ENCODE measurements around the gene GMPPB. TPM values are rescaled to one million over a fixed set of nuclear protein-coding genes. Genes with fewer than 3 reads are reported as not detected.

Gene GMPPB
- polyA plus RNA-seq, 4 donors = 12.8 to 19.4 (median 14.1) TPM

GRCh38 chr3:49673715-49674496, 49.8 kb downstream of the GMPPB start, which contains the start of gene APEH:
APEH (plus strand) TSS chr3:49674351; CDS start chr3:49674402, 51 bp downstream.
- peak; percentile 87 to 92 (median 90) for DNase-seq (ENCODE audit: low read depth in 4 of 4, low spot score in 3 of 4)

GRCh38 chr3:49673121-49673714, 50.5 kb downstream of the GMPPB start:
- no peak for DNase-seq (ENCODE audit: low read depth in 4 of 4, low spot score in 3 of 4)

- DNase-seq (ENCODE audit: low read depth in 4 of 4, low spot score in 3 of 4) = peak in 2 of 4 donors; percentile 58 to 62
Measured at GRCh38 chr3:49671291-49672288, 52.2 kb downstream of the GMPPB start.

- no peak for DNase-seq (ENCODE audit: low read depth in 4 of 4, low spot score in 3 of 4)
Measured at GRCh38 chr3:49670940-49671290, 52.8 kb downstream of the GMPPB start.

Other genes starting within 250 kb of the GMPPB start
- gene BSN, start 169.5 kb downstream of the GMPPB start, polyA plus RNA-seq (ENCODE audit: insufficient read length in 4 of 4) = 1 to 10 TPM in 3 of 4 donors, under 1 TPM in 1; 0.82 to 1.6 (median 1.1) TPM
- 100 to 1,000 TPM in 3 of 4 donors, 10 to 100 TPM in 1; 76.0 to 158 (median 140) TPM for gene APEH, start 49.6 kb downstream of the GMPPB start, polyA plus RNA-seq (ENCODE audit: insufficient read length in 4 of 4)
- gene MST1, start 34.5 kb downstream of the GMPPB start, polyA plus RNA-seq (ENCODE audit: insufficient read length in 4 of 4) = 100 to 1,000 TPM in 2 of 4 donors, 10 to 100 TPM in 2; 33.6 to 347 (median 113) TPM
- gene RNF123, start 34.4 kb downstream of the GMPPB start, polyA plus RNA-seq (ENCODE audit: insufficient read length in 4 of 4) = 10 to 100 TPM; 31.1 to 38.6 (median 34.9) TPM
- 1 to 10 TPM in 3 of 4 donors, under 1 TPM in 1; 0.83 to 1.7 (median 1.3) TPM for gene AMIGO3, start 4.3 kb downstream of the GMPPB start, polyA plus RNA-seq (ENCODE audit: insufficient read length in 4 of 4)
- 10 to 100 TPM; 50.3 to 55.6 (median 51.6) TPM for gene IP6K1, start 62.6 kb upstream of the GMPPB start, polyA plus RNA-seq (ENCODE audit: insufficient read length in 4 of 4)
- gene CDHR4, start 75.9 kb upstream of the GMPPB start, polyA plus RNA-seq (ENCODE audit: insufficient read length in 4 of 4) = under 1 TPM in 1 of 4 donors, not detected in 3; 0.12 TPM
- 10 to 100 TPM in 3 of 4 donors, 1 to 10 TPM in 1; 8.9 to 16.7 (median 12.2) TPM for gene INKA1, start 79.3 kb upstream of the GMPPB start, polyA plus RNA-seq (ENCODE audit: insufficient read length in 4 of 4)
- 10 to 100 TPM; 34.5 to 87.7 (median 45.3) TPM for gene UBA7, start 90.0 kb upstream of the GMPPB start, polyA plus RNA-seq (ENCODE audit: insufficient read length in 4 of 4)
- 10 to 100 TPM in 3 of 4 donors, 1 to 10 TPM in 1; 7.6 to 11.8 (median 10.9) TPM for gene TRAIP, start 132.6 kb upstream of the GMPPB start, polyA plus RNA-seq (ENCODE audit: insufficient read length in 4 of 4)
- gene CAMKV, start 146.0 kb upstream of the GMPPB start, polyA plus RNA-seq (ENCODE audit: insufficient read length in 4 of 4) = under 1 TPM; 0.13 to 0.29 (median 0.19) TPM
- 1 to 10 TPM; 1.2 to 2.6 (median 1.8) TPM for gene MST1R, start 179.9 kb upstream of the GMPPB start, polyA plus RNA-seq (ENCODE audit: insufficient read length in 4 of 4)
- gene MON1A, start 205.9 kb upstream of the GMPPB start, polyA plus RNA-seq (ENCODE audit: insufficient read length in 4 of 4) = 1 to 10 TPM; 7.6 to 10.0 (median 8.1) TPM
- 100 to 1,000 TPM; 124 to 201 (median 133) TPM for gene RBM6, start 216.2 kb upstream of the GMPPB start, polyA plus RNA-seq (ENCODE audit: insufficient read length in 4 of 4)